CD4-positive, alpha-beta T cell treated with Interleukin-15 for 1 hour (primary cell): Measurements from ENCODE around the gene F11R.
A peak's percentile ranks its signal among the peaks of the same experiment; 100 is the strongest.
"Not testable (repeated sequence)": the region's sequence is repeated elsewhere in the genome, so short reads cannot be mapped to it uniquely, and the experiment has no call there.

Source experiments
- DNase-seq: peaks from one replicate; pipeline ENCODE4 v3.0.0-alpha.2; 2020

Gene F11R

DNA sequence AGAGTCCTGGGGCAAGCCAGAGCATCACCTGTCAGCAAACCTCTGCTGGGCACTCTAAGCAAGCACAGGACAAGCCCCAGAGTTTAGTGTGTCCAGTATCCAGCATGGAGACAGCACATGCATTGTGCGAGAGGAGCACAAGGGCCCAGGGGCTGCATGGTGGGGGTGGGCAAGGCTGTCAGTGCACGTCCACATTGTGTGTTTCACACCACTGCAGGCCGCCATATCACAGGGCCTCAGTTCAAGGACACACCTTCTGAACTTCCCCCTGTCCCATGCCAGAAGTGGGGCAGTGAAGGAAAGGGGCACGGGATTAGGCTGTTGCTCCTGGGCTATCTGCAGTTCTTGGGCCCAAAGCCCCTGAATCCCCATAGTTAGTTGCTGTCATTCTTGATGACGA, 18.6 kb upstream of the F11R start:
- DNase-seq: no peak

- DNase-seq: no peak
These were observed 18.2 kb upstream of the F11R start for GRCh38 chr1:161039154-161039545.

DNA sequence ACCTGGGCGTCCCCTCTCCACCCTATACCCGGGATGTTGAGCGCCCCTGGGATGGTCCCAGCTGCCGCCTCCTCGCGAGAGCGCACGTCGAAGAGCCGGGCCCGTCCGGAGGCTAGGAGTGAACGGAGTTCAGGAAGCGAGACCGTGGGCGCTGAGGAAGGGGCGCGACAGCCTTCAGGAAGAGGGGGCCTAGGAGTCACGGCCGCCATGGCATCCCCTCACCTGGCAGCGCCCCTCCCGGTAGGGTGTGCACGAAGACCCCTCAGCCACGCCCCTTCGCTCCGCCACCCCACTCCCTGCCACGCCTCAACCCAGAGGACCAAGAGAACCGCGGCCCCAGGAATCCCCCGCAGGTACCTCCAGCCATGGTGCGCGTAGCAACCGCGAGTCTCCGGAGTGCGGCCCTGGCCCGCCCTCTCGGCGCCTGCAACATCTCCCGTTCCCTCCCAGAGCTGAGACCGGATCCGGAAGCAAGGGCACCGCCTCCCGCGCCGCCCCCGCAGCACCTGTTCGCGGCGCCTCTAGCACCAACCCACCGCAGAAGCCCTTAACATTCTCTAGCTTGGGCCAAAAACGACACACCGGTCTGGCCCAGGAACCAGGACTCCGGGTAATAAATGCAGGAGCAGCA, 17.7 kb upstream of the F11R start, which contains the start of gene TSTD1:
Gene TSTD1 (minus strand): TSS at position 442 of the 631 bp plus-strand sequence. CDS start 75 bp downstream, at position 367.
- peak; percentile 89 for DNase-seq

GRCh38 chr1:161037661-161038522, 16.9 kb upstream of the F11R start:
- DNase-seq: no peak

DNA sequence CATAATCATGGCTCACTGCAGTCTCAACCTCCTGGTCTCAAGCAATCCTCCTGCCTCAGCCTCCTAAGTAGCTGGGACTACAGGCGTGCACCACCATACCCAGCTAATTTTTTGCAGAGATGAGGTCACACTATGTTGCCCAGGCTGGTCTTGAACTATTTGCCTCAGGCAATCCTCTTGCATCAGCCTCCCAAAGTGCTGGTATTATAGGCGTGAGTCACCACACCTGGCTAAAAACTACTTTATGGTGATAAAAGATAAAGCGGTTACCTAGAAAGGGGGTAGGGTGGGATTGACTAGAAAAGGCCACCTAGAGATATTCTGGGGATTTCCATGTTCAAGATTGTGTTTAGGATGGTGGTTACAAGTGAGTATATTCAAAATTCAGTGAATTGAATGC, 12.8 kb upstream of the F11R start:
- no peak for DNase-seq

- DNase-seq: no peak
These were observed 11.5 kb upstream of the F11R start for GRCh38 chr1:161032409-161032808.

- no peak for DNase-seq
These were observed 10.9 kb upstream of the F11R start for GRCh38 chr1:161031874-161032273.

- not testable (repeated sequence) for DNase-seq
These were observed 8.5 kb upstream of the F11R start for GRCh38 chr1:161029466-161029865.

DNA sequence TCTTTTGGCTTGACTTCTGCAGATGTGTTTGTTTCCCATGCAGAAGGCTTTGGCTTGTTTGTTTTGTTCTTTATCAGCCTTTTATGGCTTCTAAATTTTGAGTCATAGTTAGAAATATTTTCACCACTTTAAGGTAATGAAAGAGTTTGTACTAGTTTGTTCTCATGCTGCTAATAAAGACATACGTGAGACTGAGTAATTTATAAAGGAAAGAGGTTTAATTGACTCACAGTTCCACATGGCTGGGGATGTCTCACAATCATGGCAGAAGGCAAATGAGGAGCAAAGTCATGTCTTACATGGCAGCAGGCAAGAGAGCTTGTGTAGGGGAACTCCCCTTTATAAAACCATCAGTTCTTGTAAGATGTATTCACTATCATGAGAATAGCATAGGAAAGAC, 6.0 kb upstream of the F11R start:
- DNase-seq: not testable (repeated sequence)

DNA sequence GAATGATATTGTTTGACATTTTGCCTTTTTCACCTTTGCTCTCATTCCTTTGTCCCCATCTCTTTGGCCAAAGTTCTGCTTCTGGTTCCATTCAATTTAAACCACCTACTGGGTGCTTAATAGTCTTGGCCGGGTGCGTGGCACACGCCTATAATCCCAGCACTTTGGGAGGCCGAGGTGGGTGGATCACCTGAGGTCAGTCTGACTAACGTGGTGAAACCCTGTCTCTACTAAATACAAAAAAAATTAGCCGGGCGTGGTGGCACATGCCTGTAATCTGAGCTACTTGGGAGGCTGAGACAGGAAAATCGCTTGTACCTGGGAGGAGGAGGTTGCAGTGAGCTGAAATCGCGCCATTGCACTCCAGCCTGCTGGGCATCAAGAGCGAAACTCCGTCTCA, 1.5 kb upstream of the F11R start:
- not testable (repeated sequence) for DNase-seq

- no peak for DNase-seq
These were observed 1.0 kb upstream of the F11R start for GRCh38 chr1:161021970-161022353.

DNA sequence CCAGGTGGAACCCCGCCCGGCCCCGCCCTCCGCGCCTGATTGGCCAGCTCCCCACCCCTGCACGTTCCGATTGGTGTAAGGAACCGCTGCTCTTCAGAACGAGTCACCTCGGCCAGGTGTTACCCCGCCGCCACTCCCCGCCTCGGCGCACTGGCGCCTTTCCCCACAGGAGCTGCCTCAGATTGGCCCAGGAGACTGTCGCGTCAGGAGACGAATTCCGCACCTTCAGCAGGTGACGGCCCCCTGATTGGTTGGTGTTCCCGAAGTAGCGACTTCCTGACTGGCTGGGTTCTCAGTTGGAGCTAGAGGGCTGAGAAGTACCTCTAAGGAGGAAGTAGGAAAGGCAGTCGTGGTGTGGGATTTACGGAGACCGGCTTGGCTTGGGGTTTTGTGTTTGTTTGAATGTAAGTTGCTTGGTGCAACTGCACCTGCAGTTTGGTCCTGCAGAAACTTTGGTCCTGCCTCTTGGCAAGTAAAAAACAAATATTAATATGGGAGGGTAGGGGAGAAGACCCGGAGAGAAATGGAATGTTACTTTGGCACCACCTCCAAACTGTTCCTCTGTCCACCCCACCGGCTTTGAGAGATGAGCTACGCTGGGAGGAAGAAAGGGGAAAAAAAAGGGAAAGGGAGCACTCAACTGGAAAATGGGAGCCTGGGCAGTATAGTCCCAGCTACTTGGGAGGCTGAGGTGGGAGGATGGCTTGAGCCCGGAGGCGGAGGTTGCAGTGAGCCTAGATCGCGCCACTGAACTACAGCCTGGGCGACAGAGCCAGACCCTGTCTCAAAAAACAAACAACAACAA, 415 bp upstream of the F11R start:
- DNase-seq: peak; percentile 94

DNA sequence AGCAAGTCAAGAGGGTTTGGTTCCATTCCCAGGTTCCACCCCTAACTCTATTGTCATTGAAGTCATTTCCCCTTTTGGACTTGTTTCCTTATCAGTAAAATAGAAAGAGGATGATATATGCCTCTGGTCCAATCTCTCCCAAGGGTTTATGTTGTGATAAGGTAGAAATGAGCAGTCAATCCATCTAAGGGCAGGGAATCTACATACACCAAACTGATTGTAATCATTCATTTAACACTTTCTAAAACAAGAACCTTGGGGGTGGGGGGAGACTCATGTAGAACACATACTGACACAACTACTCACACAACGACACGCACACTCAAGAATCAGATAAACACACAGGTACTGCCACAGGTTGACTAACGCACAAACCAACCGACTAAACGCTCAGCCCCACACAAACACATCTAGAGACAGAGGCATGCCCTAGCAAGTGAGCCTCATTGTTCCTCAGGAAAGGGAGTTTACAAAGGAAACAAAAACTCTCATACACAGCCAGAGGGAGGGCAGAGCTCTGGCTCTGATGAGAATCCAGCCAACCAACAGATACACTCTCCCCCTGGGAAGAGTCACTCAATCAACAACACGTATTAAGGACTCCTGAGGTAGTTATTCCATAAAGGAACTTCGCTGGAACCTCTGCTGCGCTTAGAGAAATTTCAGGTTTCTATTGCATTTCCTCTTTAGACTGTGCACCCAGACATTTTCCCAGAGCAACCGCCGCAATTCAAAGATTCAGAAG, 1.0 kb downstream of the F11R start:
- DNase-seq: no peak

DNA sequence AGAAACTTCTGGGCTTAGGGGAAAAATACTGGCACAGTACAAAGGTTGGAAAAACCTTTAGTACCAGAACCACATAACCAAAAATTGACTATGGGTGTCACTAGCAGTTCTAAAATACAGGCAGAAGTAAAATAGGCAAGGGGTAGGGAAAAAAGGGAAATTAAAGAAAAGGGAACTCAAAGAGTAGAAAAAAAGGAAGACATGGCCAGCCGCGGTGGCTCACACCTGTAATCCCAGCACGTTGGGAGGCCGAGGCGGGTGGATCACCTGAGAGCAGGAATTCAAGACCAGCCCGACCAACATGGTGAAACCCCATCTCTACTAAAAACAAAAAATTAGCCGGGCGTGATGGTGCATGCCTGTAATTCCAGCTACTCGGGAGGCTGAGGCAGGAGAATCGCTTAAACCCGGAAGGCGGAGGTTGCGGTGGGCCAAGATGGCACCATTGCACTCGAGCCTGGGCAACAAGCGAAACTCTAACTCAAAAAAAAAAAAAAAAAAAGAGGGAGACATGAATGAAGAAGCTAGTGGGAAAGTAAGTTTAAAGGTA, 1.8 kb downstream of the F11R start:
- not testable (repeated sequence) for DNase-seq

GRCh38 chr1:161018631-161018930, 2.4 kb downstream of the F11R start:
- no peak for DNase-seq

- DNase-seq: no peak
These were observed 3.0 kb downstream of the F11R start for GRCh38 chr1:161017756-161018630.

DNA sequence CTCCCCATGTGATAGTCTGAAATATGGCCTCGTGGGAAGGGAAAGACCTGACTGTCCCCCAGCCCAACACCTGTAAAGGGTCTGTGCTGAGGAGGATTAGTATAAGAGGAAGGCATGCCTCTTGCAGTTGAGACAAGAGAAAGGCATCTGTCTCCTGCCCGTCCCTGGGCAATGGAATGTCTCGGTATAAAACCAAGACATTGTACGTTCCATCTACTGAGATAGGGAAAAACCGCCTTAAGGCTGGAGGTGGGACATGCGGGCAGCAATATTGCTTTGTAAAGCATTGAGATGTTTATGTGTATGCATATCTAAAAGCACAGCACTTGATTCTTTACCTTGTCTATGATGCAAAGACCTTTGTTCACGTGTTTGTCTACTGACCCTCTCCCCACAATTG, 3.8 kb downstream of the F11R start:
- not testable (repeated sequence) for DNase-seq

DNA sequence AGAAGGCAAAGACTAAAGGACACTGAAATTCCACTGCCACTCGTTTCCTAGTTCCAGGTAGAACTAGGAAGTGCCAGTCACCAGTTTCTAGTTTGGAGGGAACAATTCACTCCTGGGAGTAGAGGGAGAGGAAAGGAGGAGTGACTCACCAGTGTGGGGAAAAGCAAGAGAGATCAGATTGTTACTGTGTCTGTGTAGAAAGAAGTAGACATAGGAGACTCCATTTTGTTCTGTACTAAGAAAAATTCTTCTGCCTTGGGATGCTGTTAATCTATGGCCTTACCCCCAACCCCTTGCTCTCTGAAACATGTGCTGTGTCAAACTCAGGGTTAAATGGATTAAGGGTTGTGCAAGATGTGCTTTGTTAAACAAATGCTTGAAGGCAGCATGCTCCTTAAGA, 4.3 kb downstream of the F11R start:
- DNase-seq: not testable (repeated sequence)

DNA sequence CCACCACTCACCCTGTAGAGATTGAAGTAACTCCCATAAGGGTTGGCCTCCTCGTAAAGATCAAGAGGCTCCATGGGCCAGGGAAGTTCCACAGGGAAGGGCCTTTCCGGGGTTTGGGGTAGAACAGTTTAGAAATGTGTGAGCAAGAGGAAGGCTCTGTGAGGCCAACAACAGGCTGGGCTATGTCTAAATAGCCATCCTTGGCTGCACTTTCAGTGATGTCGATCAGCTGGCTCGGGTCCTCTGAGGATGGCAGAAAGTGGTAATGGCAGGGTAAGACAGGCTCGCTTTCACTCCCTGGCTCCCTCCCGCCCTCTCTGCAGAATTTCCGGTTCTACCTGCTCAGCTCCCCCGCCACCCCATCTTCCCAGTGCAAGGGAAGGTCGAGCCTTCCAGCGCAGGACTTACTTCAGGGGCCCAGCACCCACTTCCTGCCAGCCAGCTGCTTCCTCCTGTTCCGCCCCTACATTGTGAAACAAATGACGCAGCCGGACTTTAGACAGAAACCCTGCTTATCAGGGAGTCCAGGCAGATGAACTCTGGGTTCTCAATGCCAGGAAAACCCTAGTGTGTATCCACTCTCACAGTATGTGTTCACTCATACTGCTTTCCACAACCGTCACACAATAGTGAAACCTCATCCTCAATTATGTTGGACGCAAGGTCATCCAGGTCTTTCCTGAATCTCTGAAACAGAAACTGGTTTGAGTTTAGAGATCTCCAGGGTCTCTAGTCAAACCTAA, 7.3 kb downstream of the F11R start:
- peak; percentile 82 for DNase-seq

GRCh38 chr1:161013131-161013487, 7.8 kb downstream of the F11R start:
- DNase-seq: peak; percentile 32

GRCh38 chr1:161012420-161012819, 8.5 kb downstream of the F11R start:
- no peak for DNase-seq
